KBM-7 (cell line): ENCODE results near the gene TMEM158.

Experiments
- DNase-seq: peaks from one replicate; pipeline ENCODE4 v3.0.0-alpha.2; 2015
- in situ Hi-C: fragments of 300-500 bp; cut with MboI; formaldehyde crosslinking; loops from 2 replicates; pipeline ENCODE4 v1.14.3; 2020; ENCODE audit warnings: low sequenced_read_pairs, low pct_unique_long_range_greater_than_20kb, mixed read lengths

Gene TMEM158

DNA sequence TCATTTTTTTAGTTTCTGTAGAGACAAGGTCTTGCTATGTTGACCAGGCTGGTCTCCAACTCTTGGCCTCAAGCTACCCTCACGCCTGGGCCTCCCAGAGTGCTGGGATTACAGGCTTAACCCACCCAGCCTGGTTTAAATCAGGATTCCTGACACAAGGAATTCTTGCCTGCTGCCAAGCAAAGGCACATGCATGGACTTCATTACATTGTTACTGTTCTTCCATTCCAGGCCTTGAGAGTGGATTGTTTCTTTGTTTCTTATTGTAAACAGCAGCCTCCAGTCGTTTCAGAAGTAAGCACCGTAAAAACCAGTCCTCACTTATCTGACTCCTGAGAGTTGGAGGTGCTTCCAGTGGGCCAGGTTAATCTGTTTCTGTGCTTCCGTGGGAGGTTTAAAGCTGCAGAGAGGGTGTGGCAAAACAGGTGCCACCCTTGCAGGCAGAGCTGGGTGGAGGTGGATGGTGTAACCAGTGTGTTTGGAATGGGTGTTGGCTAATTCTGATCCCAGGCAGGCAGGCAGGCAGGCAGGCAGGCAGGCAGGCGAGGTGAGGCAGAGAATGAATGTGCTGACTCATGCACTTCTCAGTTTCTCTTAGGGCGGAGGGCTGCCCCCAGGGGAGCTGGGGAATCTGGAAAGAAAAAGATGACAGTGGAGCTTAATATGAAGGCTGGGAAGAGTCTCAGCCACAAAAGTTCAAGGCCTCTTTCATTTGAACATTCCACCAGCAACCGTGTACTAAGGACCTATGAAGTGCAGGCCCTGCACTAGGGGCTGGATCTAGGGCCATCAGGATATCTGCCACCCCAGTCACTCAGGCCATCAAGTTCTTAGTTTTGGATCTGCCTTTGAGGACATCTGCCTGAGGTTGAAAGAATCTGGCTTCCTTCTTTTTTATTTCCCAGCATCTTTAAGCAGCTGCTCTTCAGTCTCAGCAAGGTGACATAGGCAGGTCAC is 42.9 kb downstream of the TMEM158 start:
- no peak for DNase-seq
- in situ Hi-C loops = no loop called here

DNA sequence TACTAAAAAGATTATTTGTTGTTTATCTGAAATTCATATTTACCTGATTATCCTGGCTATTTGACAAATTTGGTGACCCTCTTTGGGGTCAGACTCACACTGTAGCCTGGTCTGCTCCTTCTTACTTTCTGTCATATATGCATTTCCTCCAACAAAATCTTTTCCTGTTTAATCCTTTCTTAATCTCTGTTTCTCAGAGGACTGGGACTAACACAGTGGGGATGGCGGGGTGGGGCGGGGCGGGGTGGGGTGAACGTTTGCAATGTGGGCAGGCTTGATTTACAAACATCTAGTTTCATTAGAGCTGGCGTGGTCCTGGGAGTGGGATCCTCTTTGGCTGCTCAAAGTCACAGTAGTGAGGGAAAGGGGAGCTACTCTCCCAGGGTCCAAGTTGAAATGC is 44.6 kb downstream of the TMEM158 start:
- no peak for DNase-seq
- in situ Hi-C loops = no loop called here

DNA sequence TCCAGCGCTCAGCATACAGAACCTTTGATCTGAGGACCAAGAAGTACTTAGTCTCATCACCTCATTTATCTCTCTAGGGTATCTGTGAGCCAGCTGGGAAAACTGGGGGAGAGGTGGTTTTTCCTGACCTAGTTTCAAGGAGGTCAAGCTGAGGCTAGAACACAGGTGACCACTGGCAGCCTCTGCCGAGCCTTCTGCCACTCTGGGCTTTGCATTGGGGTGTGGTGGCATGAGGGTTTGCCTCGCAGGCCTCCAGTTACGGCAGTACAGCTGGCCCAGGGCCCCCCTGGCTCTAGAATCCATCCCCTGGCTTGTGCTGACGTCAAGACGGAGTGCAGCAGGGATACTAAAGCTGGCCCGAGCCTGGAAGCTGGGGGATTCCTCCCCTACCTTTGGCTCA is 45.2 kb downstream of the TMEM158 start:
- in situ Hi-C loops = no loop called here
- DNase-seq = no peak

DNA sequence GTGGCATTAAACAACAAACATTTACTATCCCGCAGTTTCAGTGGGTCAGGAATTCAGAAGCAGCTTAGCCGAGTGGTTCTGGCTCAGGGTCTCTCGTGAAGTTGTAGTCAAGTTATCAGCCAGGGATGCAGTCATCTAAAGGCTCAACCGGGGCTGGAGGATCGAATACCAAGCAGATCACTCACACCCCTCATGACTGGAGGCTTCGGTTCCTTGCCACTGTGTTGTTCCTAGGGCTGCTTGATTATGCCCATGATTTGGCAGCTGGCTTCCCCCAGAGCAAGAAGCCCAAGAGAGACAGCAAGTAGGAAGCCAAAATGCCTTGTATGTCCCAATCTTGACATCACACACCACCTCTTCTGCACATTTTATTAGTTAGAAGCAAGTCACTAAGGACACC is 46.0 kb downstream of the TMEM158 start:
- DNase-seq = no peak
- in situ Hi-C loops = no loop called here

DNA sequence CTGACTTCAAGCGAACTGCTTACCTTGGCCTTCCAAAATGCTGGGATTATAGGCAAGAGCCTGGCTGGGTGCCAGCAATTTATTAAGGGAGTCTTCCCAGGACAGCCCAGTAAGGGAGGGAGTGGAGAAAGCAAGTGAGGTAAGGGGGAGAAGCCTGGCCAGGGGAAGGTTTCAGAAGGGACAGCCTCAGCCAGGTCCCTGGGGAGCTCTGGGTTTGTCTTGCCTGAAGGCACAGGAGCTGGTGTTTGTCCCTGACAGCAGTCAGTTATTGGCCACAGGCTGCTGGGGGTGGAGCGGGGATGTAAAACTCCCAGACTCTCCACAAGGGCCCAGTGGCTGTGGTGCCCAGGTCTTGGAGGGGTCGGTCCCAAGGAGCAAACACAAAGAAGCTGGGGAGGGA is 46.9 kb downstream of the TMEM158 start:
- no peak for DNase-seq

DNA sequence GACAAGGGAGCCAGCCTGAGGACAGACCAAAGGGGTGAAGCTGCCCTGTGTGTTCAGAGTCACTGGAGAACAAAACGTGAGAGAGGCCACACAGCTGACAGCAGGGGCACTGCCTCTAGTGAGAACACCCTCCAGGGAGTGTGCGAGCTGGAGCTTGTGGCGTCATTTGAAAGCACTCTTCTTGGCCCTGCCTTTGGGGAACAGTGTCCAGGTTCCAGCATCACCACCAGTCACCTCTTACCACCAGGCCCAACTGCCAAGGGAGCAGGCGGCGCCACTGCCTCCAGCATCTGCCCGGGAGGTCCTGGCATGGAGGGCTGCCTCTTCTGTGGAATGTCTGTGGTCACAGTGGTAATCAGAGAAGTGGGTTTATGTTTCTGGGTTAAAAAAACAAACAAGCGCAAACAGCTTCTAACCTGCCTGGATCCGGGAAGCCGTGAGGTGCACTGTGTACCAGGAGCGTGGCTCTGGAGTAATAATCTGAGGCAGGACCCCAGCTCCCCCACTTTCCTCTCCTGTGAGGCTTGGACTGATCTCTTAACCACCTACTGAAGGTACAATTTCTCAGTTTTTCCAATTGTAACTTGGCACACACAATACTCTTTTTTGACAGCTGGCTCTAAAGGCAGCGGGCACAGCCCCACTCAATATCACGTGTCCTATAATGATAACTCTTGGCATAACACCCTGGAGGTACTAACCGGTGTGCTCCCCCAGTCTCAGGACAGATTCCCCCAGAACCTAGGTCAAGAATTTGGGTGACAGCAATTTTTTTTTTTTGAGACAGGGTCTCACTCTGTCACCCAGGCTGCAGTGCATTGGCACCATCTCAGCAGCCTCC is 47.7 kb downstream of the TMEM158 start:
- no peak for DNase-seq

More for the DNA sequence above, 46.9 kb downstream of the TMEM158 start:
- in situ Hi-C loops = no loop called here

DNA sequence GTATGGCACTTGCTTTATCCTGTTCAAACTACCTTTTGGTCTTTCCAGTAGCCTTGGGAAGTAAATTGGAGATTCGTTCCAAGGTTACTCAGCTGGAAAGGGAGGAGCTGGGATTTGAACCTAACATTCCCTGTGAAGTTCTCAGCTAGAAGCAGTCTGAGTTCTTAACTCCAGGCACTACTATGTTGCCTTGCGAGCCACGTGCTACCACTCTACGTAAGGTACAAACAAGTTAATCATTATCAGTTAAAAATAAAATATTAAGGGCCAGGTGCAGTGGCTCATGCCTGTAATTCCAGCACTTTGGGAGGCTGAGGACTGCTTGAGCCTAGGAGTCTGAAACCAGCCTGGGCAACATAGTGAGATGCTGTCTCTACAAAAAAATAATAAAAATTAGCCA is 49.2 kb downstream of the TMEM158 start:
- in situ Hi-C loops = no loop called here
- DNase-seq = no peak

More for the DNA sequence above, 47.7 kb downstream of the TMEM158 start:
- in situ Hi-C loops = no loop called here
